Measurements from ENCODE around the gene KCNMB1. TPM values are rescaled to one million over a fixed set of nuclear protein-coding genes. Genes with fewer than 3 reads are reported as not detected.

Gene KCNMB1
- total RNA-seq, 4 donors from 2014 or later = 0.18 to 1.5 (median 0.81) TPM

- Histone ChIP-seq H3K4me1 (no peaks in the 10 kb centered on the region), H3K9me3 (no peaks in the 10 kb centered on the region), H3K36me3 (no peaks in the 10 kb centered on the region), H3K4me3 (no peak overlapping the region), H3K27ac (no peak overlapping the region), H3K27me3 (no peaks in the 10 kb centered on the region)
- peak; percentile 44 to 77 (median 62) for TF ChIP-seq CTCF (IDR thresholded peaks at IDR 0.05)
- TF ChIP-seq POLR2A (IDR thresholded peaks at IDR 0.05) = no peak
- peak in 2 of 3 donors; percentile 63 to 83 for DNase-seq
Measured at GRCh38 chr5:170338933-170339779, 50.0 kb downstream of the KCNMB1 start.

DNA sequence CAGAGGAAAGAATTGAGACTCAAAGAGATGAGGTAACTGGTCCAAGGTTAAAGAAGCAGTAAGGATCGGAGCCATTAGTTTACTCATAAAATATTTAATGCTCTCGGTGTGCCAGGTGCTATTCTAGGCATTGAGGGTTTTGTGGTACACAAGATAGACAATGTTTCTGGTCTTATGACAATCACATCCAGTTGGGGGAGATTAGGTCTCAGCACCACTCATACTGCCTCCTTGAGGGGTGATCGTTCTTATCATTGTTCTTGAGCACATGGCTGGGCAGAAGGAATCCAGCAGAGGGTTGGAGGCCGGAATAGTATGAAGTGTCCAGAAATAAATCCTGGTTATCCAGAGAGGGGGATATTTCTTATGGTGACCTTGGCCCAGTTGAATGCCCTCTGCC lies 50.9 kb downstream of the KCNMB1 start:
- H3K4me3 ChIP-seq = no peak overlapping the region
- H3K4me1 ChIP-seq = peaks cover 0 to 5% (median 2%) of the 10 kb centered on the region in 4 donors
- no peaks in the 10 kb centered on the region for H3K9me3 ChIP-seq
- TF ChIP-seq CTCF (IDR thresholded peaks at IDR 0.05) = no peak
- no peak for TF ChIP-seq POLR2A (IDR thresholded peaks at IDR 0.05)
- H3K27me3 ChIP-seq = no peaks in the 10 kb centered on the region
- DNase-seq = no peak
- H3K36me3 ChIP-seq = no peaks in the 10 kb centered on the region
- no peak overlapping the region for H3K27ac ChIP-seq

- Histone ChIP-seq H3K36me3 (no peaks in the 10 kb centered on the region), H3K4me3 (no peak overlapping the region), H3K9me3 (no peaks in the 10 kb centered on the region), H3K27me3 (no peaks in the 10 kb centered on the region), H3K4me1 (peaks cover 0 to 14% (median 9%) of the 10 kb centered on the region in 4 donors), H3K27ac (no peak overlapping the region)
- no peak for TF ChIP-seq CTCF (IDR thresholded peaks at IDR 0.05)
- TF ChIP-seq POLR2A (IDR thresholded peaks at IDR 0.05) = no peak
- no peak for DNase-seq
Measured at GRCh38 chr5:170337045-170337733, 52.0 kb downstream of the KCNMB1 start.

DNA sequence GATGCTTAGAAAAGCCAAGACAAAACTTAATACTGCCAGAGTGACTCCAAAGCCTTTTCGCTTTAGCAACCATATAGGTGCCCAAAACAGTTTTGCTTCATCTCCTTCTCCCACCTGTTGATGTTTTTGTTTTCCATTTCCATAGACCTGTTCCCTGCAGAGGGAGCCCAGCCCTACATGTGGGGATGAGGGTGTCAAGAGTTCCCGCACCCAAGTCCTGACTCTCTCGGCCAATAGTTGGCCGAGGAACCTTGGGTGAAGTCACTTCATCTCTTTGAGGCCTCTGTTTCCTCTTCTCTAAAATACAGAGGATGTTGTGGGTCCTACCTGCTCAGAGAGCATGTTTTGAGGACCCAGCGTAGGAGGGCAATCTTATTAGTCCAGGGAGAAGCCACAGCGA lies 53.1 kb downstream of the KCNMB1 start:
- no peak for DNase-seq
- no peak overlapping the region for H3K4me3 ChIP-seq
- H3K4me1 ChIP-seq = peaks cover 5 to 23% (median 13%) of the 10 kb centered on the region in 4 donors

GRCh38 chr5:170334626-170335025 lies 54.5 kb downstream of the KCNMB1 start:
- no peak for TF ChIP-seq POLR2A (IDR thresholded peaks at IDR 0.05)
- TF ChIP-seq CTCF (IDR thresholded peaks at IDR 0.05) = no peak
- no peaks in the 10 kb centered on the region for H3K9me3 ChIP-seq
- H3K27ac ChIP-seq = peak overlapping the region; percentile 38 to 77 (median 60)
- H3K27me3 ChIP-seq = no peaks in the 10 kb centered on the region
- H3K4me3 ChIP-seq = no peak overlapping the region
- DNase-seq = no peak
- no peaks in the 10 kb centered on the region for H3K36me3 ChIP-seq
- H3K4me1 ChIP-seq = peaks cover 5 to 28% (median 22%) of the 10 kb centered on the region in 4 donors

More for the DNA sequence above, 53.1 kb downstream of the KCNMB1 start:
- TF ChIP-seq CTCF (IDR thresholded peaks at IDR 0.05) (no peak), POLR2A (IDR thresholded peaks at IDR 0.05) (no peak)
- H3K27ac ChIP-seq = peak overlapping the region in 3 of 4 donors; percentile 5 to 52 (median 35)
- H3K9me3 ChIP-seq = no peaks in the 10 kb centered on the region
- no peaks in the 10 kb centered on the region for H3K27me3 ChIP-seq
- H3K36me3 ChIP-seq = no peaks in the 10 kb centered on the region
